Adipocyte (in vitro differentiated cells): ENCODE measurements around the gene CUEDC1.

Experiments
- DNase-seq: peaks from one replicate; pipeline ENCODE4 v3.0.0-alpha.2; 2015; ENCODE audit warnings: low read depth
- H3K27me3 ChIP-seq: replicated peaks from 2 replicates; pipeline ENCODE4 v1.7.0; 2013; ENCODE audit warnings: mild to moderate bottlenecking, low read length, moderate library complexity; ENCODE audit not compliant: control insufficient read depth, insufficient read depth
- H3K36me3 ChIP-seq: 2 replicates; pipeline ENCODE4 v1.7.0; 2013; ENCODE audit warnings: low read length, mild to moderate bottlenecking, moderate library complexity; ENCODE audit not compliant: control insufficient read depth, insufficient read depth, severe bottlenecking
- H3K4me1 ChIP-seq: 2 replicates; pipeline ENCODE4 v1.7.0; 2013; ENCODE audit warnings: mild to moderate bottlenecking, low read length, moderate library complexity; ENCODE audit not compliant: control insufficient read depth, insufficient read depth
- H3K4me3 ChIP-seq: 2 replicates; pipeline ENCODE4 v1.7.0; 2013; ENCODE audit warnings: mild to moderate bottlenecking, low read length, moderate library complexity
- H3K9ac ChIP-seq: 2 replicates; pipeline ENCODE4 v1.7.0; 2013; ENCODE audit warnings: mild to moderate bottlenecking, low read length, moderate library complexity
- H3K9me3 ChIP-seq: 2 replicates; pipeline ENCODE4 v1.7.0; 2013; ENCODE audit warnings: mild to moderate bottlenecking, low read length, moderate library complexity; ENCODE audit not compliant: control insufficient read depth

CUEDC1 gene

DNA sequence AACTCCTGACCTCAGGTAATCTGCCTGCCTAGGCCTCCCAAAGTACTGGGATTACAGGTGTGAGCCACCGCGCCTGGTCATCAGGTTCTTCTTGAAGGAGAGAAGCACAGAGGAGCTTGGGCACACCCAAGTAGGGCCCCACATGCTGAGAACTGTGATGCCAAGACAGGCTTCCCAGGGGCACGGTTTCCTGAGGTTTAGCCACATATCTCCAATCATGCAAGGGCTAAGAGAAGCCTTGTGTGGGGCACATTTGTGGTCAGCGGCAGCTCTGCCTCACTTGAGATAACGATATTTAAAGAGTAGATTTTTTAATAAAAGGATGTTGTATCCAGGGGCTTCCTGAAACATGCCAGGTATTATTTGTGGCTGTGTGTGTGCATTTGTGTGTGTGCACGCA lies 46.9 kb downstream of the CUEDC1 start:
- no peaks in the 10 kb centered on the region for H3K9me3 ChIP-seq
- H3K9ac ChIP-seq = no peak overlapping the region
- DNase-seq = no peak

DNA sequence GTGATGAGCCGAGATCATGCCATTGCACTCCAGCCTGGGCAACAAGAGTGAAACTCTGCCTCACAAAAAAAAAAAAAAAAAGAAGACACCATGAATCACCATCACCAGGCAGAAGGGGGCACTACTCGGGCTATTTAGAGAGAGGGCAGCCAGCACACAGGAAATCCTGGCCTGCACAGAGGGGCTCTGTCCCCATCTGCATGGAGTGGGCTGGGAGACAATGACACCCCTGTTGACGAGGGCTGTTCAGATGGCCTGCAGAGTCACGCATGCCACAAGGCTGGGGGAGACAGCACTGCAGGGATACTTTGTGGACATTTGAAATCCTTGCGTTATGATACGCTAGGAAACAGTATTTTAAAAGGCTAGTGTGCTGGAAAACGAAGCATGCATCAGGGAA lies 48.3 kb downstream of the CUEDC1 start:
- Histone ChIP-seq H3K9ac (no peak overlapping the region), H3K36me3 (no peaks in the 10 kb centered on the region), H3K9me3 (no peaks in the 10 kb centered on the region), H3K4me1 (peaks cover 18% of the 10 kb centered on the region), H3K4me3 (no peak overlapping the region), H3K27me3 (no peaks in the 10 kb centered on the region)
- DNase-seq = no peak

More for the DNA sequence above, 46.9 kb downstream of the CUEDC1 start:
- H3K4me3 ChIP-seq = no peak overlapping the region
- H3K36me3 ChIP-seq = no peaks in the 10 kb centered on the region
- peaks cover 20% of the 10 kb centered on the region for H3K4me1 ChIP-seq
- H3K27me3 ChIP-seq = no peaks in the 10 kb centered on the region

DNA sequence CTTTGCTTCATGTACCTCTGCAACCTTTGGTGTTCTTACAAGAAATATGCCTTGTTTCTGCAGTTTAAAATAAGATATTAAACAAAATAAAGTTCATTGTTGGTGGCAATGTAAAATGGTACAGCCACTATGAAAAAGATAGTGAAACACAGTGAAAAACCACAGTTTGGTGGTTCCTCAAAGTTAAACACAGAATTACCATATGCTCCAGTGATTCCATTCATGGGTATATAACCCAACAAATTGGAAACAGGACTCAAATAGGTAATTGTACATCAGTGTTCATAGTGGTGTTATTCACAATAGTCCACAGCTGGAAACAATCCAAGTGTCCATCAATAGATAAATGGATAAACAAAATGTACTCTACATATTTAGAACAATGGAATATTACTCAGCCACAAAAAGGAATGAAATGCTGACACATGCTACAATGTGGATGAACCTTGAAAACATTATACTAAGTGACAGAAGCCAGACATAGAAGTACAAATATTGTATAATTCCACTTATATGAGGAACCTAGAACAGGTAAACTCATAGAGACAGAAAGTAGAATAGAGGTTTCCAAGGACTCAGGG lies 49.2 kb downstream of the CUEDC1 start:
- H3K4me3 ChIP-seq = no peak overlapping the region
- no peaks in the 10 kb centered on the region for H3K27me3 ChIP-seq
- peaks cover 6% of the 10 kb centered on the region for H3K36me3 ChIP-seq
- H3K9me3 ChIP-seq = no peaks in the 10 kb centered on the region
- H3K4me1 ChIP-seq = peaks cover 15% of the 10 kb centered on the region
- H3K9ac ChIP-seq = no peak overlapping the region
- no peak for DNase-seq

DNA sequence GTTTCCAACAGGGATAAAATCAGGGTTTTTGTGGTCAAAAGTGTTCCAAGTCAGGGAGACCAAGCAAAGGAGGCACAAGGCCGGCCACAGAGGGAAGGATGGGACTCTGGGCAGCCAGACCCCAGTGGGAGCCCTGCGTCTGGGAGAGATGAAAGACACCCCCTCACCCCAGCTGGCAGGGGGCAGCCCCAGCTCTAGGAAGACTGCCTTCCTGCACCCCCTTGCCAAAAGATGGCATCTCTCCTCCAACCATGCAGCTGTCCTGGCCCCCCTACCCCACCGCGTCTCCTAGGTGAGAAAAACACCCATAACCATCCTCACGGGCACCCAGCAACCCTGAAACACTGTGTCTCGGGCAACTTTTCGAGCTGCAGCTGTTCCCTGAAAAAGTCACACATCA lies 51.3 kb downstream of the CUEDC1 start:
- Histone ChIP-seq H3K36me3 (peaks cover 6% of the 10 kb centered on the region), H3K4me3 (no peak overlapping the region), H3K4me1 (peaks cover 28% of the 10 kb centered on the region), H3K9ac (peak overlapping the region; percentile 16), H3K27me3 (no peaks in the 10 kb centered on the region), H3K9me3 (no peaks in the 10 kb centered on the region)
- no peak for DNase-seq

DNA sequence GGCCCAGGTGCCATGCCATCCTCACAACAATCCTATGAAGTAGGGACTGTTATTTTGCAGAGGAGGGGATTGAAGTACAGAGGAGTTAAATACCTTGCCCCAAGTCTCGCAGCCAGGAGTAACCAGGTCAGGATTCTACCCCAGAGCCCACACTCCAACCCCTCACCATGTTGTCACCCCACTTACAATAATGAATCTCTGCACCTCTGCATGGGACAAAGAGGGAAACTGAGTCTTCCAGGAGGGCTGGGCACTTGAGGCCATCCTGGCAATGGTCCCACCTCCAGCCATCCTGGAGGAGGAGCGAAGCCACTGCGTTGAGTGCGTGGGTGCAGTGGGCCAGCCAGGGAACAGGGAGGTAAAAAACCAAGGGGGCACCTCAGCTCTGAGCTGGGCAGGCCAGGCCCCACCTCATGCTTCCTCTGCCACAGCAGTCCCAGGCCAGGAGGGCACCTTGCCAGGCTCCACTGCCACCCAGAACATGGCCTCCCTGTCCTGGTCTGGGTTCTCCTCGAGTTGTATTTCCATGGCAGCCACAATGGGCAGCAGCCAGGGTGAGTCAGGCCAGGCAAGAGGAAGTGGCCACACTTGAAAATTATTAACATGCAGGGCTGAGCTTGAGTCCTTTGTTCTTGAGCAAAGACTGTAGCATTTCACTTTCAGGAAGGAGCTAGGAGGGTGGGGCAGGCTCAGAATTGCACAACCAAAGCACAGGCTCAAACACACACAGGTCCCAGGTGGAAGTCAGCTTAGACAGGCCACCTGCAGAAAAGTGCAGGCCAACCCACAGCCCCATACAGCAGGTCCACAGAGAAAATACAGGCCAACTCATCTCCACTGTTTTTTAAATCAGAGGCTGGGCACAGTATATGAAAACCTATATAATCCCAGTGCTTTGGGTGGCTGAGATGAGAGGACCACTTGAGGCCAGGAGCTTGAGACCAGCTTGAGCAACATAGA lies 52.1 kb downstream of the CUEDC1 start:
- peaks cover 6% of the 10 kb centered on the region for H3K36me3 ChIP-seq
- H3K4me1 ChIP-seq = peaks cover 37% of the 10 kb centered on the region
- H3K4me3 ChIP-seq = peak overlapping the region; percentile 37
- H3K9me3 ChIP-seq = no peaks in the 10 kb centered on the region
- H3K27me3 ChIP-seq = no peaks in the 10 kb centered on the region
- H3K9ac ChIP-seq = peak overlapping the region; percentile 16
- DNase-seq = peak; percentile 84

DNA sequence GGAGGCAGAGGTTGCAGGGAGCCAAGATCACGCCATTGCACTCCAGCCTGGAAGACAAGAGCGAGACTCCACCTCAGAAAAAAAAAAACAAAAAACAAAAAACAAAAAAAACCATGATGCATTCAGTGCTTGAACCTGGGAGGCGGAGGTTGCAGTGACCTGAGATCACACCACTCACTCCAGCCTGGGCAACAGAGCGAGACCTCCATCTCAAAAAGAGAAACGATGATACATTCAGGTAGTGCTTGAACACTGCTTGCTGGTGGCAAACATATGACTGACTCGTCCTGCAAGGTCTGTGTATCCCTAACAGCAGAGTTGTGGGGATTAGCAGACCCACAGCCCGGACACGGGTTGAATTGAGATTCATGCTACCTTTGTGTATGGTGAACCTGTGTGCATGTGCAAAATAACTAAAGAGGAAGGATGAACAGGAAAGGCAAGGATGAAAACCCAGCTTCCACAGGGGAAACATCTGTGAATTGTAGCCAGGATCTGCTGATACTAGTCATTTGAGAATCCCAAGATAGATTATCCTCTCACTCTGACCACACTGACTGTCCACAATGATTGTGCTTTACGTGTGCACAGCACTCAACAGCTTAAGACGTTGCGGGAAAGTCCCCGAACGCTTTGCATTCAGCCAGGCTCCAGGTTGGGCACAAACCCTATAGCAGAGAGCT lies 53.0 kb downstream of the CUEDC1 start:
- no peak overlapping the region for H3K4me3 ChIP-seq
- peaks cover 39% of the 10 kb centered on the region for H3K4me1 ChIP-seq
- H3K36me3 ChIP-seq = peaks cover 6% of the 10 kb centered on the region
- H3K9ac ChIP-seq = no peak overlapping the region
- no peak for DNase-seq
- H3K9me3 ChIP-seq = no peaks in the 10 kb centered on the region
- H3K27me3 ChIP-seq = no peaks in the 10 kb centered on the region

DNA sequence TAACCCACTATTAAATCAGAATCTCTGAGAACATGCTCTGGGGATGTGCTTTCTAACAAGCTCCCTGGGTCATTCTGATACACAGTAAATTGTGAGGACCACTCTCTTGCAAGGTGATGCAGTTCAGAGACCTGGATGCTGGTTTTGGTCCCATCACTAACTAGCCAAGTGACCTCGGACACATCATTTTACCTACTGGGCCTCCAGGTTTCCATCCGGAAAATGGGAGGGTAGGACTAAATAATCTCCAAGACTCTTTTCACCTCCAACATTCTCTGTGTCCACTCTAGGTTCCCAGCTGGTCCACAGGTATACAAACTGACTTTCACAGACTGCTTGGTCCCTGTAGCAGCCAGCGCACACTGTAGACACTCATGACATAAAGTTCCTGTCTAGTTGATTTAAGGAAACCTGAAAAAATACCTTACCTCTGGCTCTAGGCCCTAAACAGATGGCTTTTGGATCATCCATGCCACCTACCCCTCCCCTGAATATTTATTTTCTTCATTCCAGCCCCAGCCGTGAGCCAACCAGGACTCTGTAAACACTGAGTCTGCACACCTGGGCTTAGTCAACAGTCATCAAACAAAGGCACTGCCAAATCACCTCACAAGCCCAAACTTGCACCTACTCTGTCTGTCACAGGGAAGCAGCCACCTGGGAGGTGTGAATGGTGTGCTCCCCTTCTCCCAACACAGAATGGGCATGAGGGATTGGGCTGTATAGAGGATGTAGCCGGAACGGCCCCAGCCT lies 54.0 kb downstream of the CUEDC1 start:
- peaks cover 39% of the 10 kb centered on the region for H3K4me1 ChIP-seq
- no peaks in the 10 kb centered on the region for H3K27me3 ChIP-seq
- no peak overlapping the region for H3K4me3 ChIP-seq
- H3K9ac ChIP-seq = no peak overlapping the region
- H3K9me3 ChIP-seq = no peaks in the 10 kb centered on the region
- DNase-seq = no peak
- peaks cover 6% of the 10 kb centered on the region for H3K36me3 ChIP-seq

DNA sequence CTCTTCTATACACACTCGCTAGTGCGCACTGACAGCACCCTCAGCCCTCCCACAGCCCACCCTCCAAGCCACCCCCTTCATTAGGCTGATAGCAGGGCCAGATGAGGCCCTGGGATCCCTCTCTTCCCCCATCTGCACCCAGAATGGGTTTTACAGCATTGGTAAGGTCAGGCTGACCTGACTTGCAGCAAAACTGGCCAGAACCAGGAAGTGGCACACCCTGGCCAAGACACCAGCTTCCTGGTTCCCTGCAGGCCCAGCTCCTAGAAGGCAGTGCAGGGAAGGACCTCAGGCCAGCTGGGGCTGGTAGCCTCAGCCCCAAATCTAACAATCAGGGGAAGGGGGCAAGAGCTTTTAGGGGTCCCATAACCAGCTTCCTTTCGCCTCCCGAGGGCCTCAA lies 55.4 kb downstream of the CUEDC1 start:
- H3K4me1 ChIP-seq = peaks cover 42% of the 10 kb centered on the region

DNA sequence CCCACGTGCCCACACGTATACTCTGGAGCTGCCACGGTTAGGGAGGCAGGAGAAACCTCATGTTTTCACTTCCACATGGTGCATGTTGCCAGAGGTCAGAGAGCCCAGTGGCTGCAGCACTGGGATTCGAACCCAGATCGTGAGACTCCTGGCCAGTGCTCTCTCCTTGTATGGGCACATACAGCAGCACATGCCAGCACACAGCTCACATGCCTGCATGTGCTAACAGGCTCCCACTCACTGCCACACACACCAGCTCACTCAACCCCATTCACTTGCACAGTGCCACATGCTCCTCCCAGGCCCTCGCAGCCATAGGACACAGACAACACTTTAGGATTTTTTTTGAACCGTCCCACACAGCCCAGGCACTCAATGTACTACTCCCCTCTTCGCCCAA lies 55.8 kb downstream of the CUEDC1 start:
- H3K4me3 ChIP-seq = no peak overlapping the region
- no peaks in the 10 kb centered on the region for H3K9me3 ChIP-seq
- DNase-seq = no peak
- H3K36me3 ChIP-seq = peaks cover 6% of the 10 kb centered on the region
- peak overlapping the region; percentile 77 for H3K9ac ChIP-seq
- no peaks in the 10 kb centered on the region for H3K27me3 ChIP-seq
- H3K4me1 ChIP-seq = peaks cover 43% of the 10 kb centered on the region

More for the DNA sequence above, 55.4 kb downstream of the CUEDC1 start:
- Histone ChIP-seq H3K27me3 (no peaks in the 10 kb centered on the region), H3K9me3 (no peaks in the 10 kb centered on the region), H3K4me3 (no peak overlapping the region), H3K9ac (peak overlapping the region; percentile 77), H3K36me3 (peaks cover 6% of the 10 kb centered on the region)
- DNase-seq = no peak

DNA sequence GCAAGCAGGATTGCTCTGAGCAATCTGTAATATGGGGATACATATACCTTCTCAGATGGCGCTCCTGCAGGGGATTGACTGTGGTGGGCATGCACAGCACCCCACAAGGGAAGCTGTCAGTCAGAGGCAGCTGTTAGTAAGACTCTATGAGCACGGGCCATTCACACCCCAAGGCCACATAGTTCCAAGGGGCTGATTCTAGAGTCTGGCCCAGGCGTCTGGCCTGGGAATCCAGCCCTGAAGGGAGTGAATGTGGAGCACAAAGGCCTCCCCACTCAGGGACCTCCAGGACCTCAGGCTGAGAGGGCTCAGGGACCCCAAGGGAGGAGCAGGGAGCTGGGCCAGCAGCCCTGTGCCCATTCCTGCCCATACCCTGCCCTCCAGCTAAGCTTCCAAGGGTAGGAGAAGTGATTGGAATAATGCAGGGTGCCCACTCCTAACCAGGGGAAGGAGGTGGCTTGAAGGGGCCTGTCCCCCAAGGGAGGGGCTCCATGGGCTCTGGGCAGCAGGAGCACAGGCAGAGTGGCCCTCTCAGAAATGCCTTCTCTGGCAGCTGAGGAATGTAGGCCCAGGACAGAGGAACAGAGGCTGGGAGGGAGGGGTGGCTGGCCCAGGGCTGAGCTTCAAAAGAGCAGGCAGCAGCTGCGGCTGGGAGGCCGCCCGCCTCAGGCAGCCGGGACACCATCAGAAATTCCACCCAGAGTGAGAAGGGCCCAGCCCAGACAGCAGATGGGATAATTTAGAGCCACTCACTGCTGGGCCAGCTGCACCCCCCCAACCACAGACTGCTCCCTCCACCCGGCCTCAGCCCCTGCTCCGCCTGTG lies 56.5 kb downstream of the CUEDC1 start:
- Histone ChIP-seq H3K4me1 (peaks cover 48% of the 10 kb centered on the region), H3K36me3 (peaks cover 6% of the 10 kb centered on the region), H3K4me3 (no peak overlapping the region), H3K9me3 (no peaks in the 10 kb centered on the region), H3K9ac (peak overlapping the region; percentile 77), H3K27me3 (no peaks in the 10 kb centered on the region)
- DNase-seq = peak; percentile 88
